Keratinocyte (primary cell): ENCODE data around the gene FLNC. TPM values are rescaled to one million over a fixed set of nuclear protein-coding genes. Genes with fewer than 3 reads are reported as not detected.

ENCODE experiments used
- DNase-seq: peaks from one replicate; pipeline ENCODE4 v3.0.0-alpha.2; 2011; ENCODE audit warnings: low read depth, missing footprints, low spot score
- FAIRE-seq: peaks from 2 replicates; lab custom pipeline; 2011; peaks lifted over from hg19 to GRCh38; lab: Jason Lieb, UNC
- H2AFZ ChIP-seq: 2 replicates; pipeline ENCODE4 v1.6.0; 2012; ENCODE audit warnings: low read length, control low read depth, inconsistent platforms; ENCODE audit not compliant: control insufficient read depth
- H3K27ac ChIP-seq: 2 replicates; pipeline ENCODE4 v1.5.1; 2011; ENCODE audit warnings: low read length; ENCODE audit not compliant: control insufficient read depth, insufficient read depth
- H3K27me3 ChIP-seq: 3 replicates; pipeline ENCODE4 v1.6.0; 2011; ENCODE audit warnings: low read length; ENCODE audit not compliant: control insufficient read depth, insufficient read depth; ENCODE audit errors: extremely low read depth
- H3K36me3 ChIP-seq, 2 experiments: 2 replicates in 1 of 2; 3 replicates in 1 of 2; pipeline ENCODE4 v1.5.1; 2011; ENCODE audit warnings: low read length in 2 of 2, mild to moderate bottlenecking in 1 of 2; ENCODE audit not compliant: control insufficient read depth in 2 of 2, insufficient read depth in 2 of 2; ENCODE audit errors: extremely low read depth in 1 of 2
- H3K4me1 ChIP-seq: 3 replicates; pipeline ENCODE4 v1.5.1; 2011; ENCODE audit warnings: low read length; ENCODE audit not compliant: control insufficient read depth, insufficient read depth; ENCODE audit errors: extremely low read depth
- H3K4me2 ChIP-seq: 3 replicates; pipeline ENCODE4 v1.6.0; 2011; ENCODE audit warnings: low read depth, low read length; ENCODE audit not compliant: control insufficient read depth, insufficient read depth; ENCODE audit errors: extremely low read depth
- H3K4me3 ChIP-seq, 3 experiments: fragments of 200-600 bp in 1 of 3; sonication (generic) in 1 of 3; 2 replicates in 2 of 3; 3 replicates in 1 of 3; pipeline ENCODE4 v1.5.1; 2011 to 2016; ENCODE audit warnings: low read length in 3 of 3, mild to moderate bottlenecking in 3 of 3, control low read depth in 2 of 3, inconsistent platforms in 1 of 3, low read depth in 1 of 3, mixed read lengths in 1 of 3, mixed run types in 1 of 3, moderate library complexity in 1 of 3; ENCODE audit not compliant: control insufficient read depth in 2 of 3, insufficient read depth in 2 of 3; ENCODE audit errors: extremely low read depth in 1 of 3
- H3K79me2 ChIP-seq: 2 replicates; pipeline ENCODE4 v1.6.0; 2012; ENCODE audit warnings: low read length; ENCODE audit not compliant: control insufficient read depth, insufficient read depth
- H3K9ac ChIP-seq: 3 replicates; pipeline ENCODE4 v1.6.0; 2011; ENCODE audit warnings: low read length; ENCODE audit not compliant: control insufficient read depth, insufficient read depth; ENCODE audit errors: extremely low read depth
- H3K9me1 ChIP-seq: 3 replicates; pipeline ENCODE4 v1.6.0; 2011; ENCODE audit warnings: low read length; ENCODE audit not compliant: control insufficient read depth, insufficient read depth; ENCODE audit errors: extremely low read depth
- H3K9me3 ChIP-seq: 2 replicates; pipeline ENCODE4 v1.5.1; 2012; ENCODE audit warnings: low read depth, low read length; ENCODE audit not compliant: control insufficient read depth
- H4K20me1 ChIP-seq: 3 replicates; pipeline ENCODE4 v1.6.0; 2011; ENCODE audit warnings: low read length; ENCODE audit not compliant: control insufficient read depth, insufficient read depth; ENCODE audit errors: extremely low read depth
- CTCF ChIP-seq, 3 experiments: IDR thresholded peaks in 1 of 3; conservative IDR thresholded peaks in 1 of 3; optimal IDR thresholded peaks in 1 of 3; 2 replicates in 2 of 3; 3 replicates in 1 of 3; pipeline versions ENCODE3 to v1.5.1; 2011; ENCODE audit warnings: low read length in 3 of 3, mild to moderate bottlenecking in 3 of 3, moderate library complexity in 2 of 3, control low read depth in 1 of 3, inconsistent platforms in 1 of 3; ENCODE audit not compliant: insufficient read depth in 2 of 3; ENCODE audit errors: extremely low read depth in 1 of 3
- EZH2 ChIP-seq: IDR thresholded peaks from one replicate; pipeline ENCODE4 v1.6.1; 2012; ENCODE audit warnings: inconsistent platforms, mild to moderate bottlenecking, low read length, moderate library complexity
- dilution Hi-C: fragments of 300-500 bp; cut with MboI; formaldehyde crosslinking; loops from one replicate; pipeline ENCODE4 v1.7.0; 2020; ENCODE audit warnings: low sequenced_read_pairs; ENCODE audit not compliant: extremely low pct_ligation_motif_present
- polyA plus RNA-seq, 5 experiments: library from polyadenylated mRNA; depleted of rRNA in 3 of 5; stranded (reverse) in 3 of 5; stranded (forward) in 1 of 5; unstranded in 1 of 5; fragments of >200 nt; gene quantifications; 1 replicate in 1 of 5; 2 replicates in 3 of 5; 3 replicates in 1 of 5; pipeline versions ENCODE4 v1.2.1 to v1.2.3, GENCODE V29; 2011 to 2012; ENCODE audit warnings: missing spikeins in 2 of 5, low read depth in 1 of 5, low replicate concordance in 1 of 5

Gene FLNC
- polyA plus RNA-seq, 1 donor (not counting 4 experiments of a cell fraction or from before 2014, with no cell fraction given), result 0.03 TPM

DNA sequence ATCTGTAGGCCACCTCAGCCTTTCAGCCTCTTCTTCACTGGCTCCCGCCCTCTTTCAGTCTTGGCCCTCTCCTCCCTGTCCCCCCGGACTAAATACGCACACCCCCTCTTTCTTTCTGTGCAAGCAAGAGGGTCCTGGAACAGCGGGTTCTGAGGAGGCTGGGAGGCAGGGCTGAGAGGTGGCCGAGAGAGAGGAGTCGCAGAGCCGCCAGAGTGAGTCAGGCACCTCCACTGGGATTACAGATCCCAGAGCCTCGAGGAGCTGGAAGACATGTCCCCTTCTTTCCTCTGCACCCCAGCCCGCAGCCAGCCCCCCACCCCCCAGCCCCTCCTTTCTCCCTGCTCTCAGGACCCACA lies 38.3 kb upstream of the FLNC start:
- Histone ChIP-seq H3K9me3 (no peaks in the 10 kb centered on the region), H2AFZ (peak overlapping the region; percentile 81), H3K27ac (no peak overlapping the region), H3K27me3 (peaks cover 28% of the 10 kb centered on the region), H4K20me1 (no peaks in the 10 kb centered on the region), H3K36me3 (no peaks in the 10 kb centered on the region), H3K4me3 (peak overlapping the region; percentile 62 to 70 (median 69)), H3K9ac (no peak overlapping the region), H3K79me2 (no peaks in the 10 kb centered on the region), H3K4me1 (no peaks in the 10 kb centered on the region), H3K9me1 (no peaks in the 10 kb centered on the region), H3K4me2 (peak overlapping the region; percentile 78)
- dilution Hi-C loops, result no loop called here
- no peak for TF ChIP-seq CTCF (optimal IDR thresholded peaks at IDR 0.05 in 1 of 3, IDR thresholded peaks at IDR 0.05 in 1 of 3, conservative IDR thresholded peaks at IDR 0.05 in 1 of 3; ENCODE audit: extremely low read depth in 1 of 3, insufficient read depth in 2 of 3, low read length in 3 of 3)
- TF ChIP-seq EZH2, result no peak
- no peak for DNase-seq
- FAIRE-seq, result no peak

GRCh38 chr7:128792471-128793180 lies 37.6 kb upstream of the FLNC start:
- H3K27me3 ChIP-seq, result peaks cover 28% of the 10 kb centered on the region
- no peak for TF ChIP-seq EZH2
- no peak for TF ChIP-seq CTCF (optimal IDR thresholded peaks at IDR 0.05 in 1 of 3, IDR thresholded peaks at IDR 0.05 in 1 of 3, conservative IDR thresholded peaks at IDR 0.05 in 1 of 3; ENCODE audit: extremely low read depth in 1 of 3, insufficient read depth in 2 of 3, low read length in 3 of 3)
- no peaks in the 10 kb centered on the region for H3K79me2 ChIP-seq
- no peak overlapping the region for H3K27ac ChIP-seq
- DNase-seq, result no peak
- H3K4me2 ChIP-seq, result no peak overlapping the region
- no peak overlapping the region for H2AFZ ChIP-seq
- H3K9ac ChIP-seq, result no peak overlapping the region
- H3K4me3 ChIP-seq, result no peak overlapping the region
- dilution Hi-C loops, result no loop called here
- H3K36me3 ChIP-seq, result no peaks in the 10 kb centered on the region
- H4K20me1 ChIP-seq, result no peaks in the 10 kb centered on the region
- H3K9me3 ChIP-seq, result no peaks in the 10 kb centered on the region
- no peak for FAIRE-seq
- H3K9me1 ChIP-seq, result no peaks in the 10 kb centered on the region
- H3K4me1 ChIP-seq, result no peaks in the 10 kb centered on the region
